AG09309 (cell line): ENCODE data around the gene SVIL.
"Not testable (repeated sequence)": the region's sequence is repeated elsewhere in the genome, so short reads cannot be mapped to it uniquely, and the experiment has no call there.

ENCODE experiments used
- DNase-seq: peaks from one replicate; pipeline ENCODE4 v3.0.0-alpha.2; 2010; ENCODE audit warnings: low read depth
- H3K4me3 ChIP-seq: 2 replicates; pipeline ENCODE4 v1.5.1; 2011; ENCODE audit warnings: mild to moderate bottlenecking, low read depth, low read length, moderate library complexity; ENCODE audit not compliant: control insufficient read depth
- TF ChIP-seq, protein P1 (sequence below): IDR thresholded peaks from 2 replicates; pipeline ENCODE4 v1.5.1; 2011; ENCODE audit warnings: mild to moderate bottlenecking, low read depth, low read length, inconsistent platforms; ENCODE audit not compliant: insufficient read depth, control insufficient read depth; ENCODE audit errors: missing control alignments

Gene SVIL

DNA sequence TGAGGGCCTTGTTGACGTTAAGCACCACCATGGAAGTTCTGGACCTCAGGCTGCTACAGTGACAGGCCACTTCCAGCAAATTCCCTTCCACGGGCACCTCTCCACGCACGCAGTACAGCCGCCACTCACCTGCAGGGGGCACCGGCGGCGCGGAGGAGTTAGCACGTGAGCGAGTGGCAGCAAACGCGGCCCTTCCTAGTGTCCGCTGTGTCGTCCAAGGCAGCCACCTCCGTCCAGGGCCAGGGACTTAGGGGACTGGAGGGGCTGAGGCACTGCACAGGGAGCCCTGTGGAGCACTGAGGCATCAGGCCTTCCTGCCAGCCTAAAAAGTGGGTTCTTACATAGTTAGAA, 164.4 kb downstream of the SVIL start:
- H3K4me3 ChIP-seq = no peak overlapping the region
- no peak for DNase-seq
- TF ChIP-seq, protein P1, sequence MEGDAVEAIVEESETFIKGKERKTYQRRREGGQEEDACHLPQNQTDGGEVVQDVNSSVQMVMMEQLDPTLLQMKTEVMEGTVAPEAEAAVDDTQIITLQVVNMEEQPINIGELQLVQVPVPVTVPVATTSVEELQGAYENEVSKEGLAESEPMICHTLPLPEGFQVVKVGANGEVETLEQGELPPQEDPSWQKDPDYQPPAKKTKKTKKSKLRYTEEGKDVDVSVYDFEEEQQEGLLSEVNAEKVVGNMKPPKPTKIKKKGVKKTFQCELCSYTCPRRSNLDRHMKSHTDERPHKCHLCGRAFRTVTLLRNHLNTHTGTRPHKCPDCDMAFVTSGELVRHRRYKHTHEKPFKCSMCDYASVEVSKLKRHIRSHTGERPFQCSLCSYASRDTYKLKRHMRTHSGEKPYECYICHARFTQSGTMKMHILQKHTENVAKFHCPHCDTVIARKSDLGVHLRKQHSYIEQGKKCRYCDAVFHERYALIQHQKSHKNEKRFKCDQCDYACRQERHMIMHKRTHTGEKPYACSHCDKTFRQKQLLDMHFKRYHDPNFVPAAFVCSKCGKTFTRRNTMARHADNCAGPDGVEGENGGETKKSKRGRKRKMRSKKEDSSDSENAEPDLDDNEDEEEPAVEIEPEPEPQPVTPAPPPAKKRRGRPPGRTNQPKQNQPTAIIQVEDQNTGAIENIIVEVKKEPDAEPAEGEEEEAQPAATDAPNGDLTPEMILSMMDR = peak; percentile 38

GRCh38 chr10:29469481-29470354, 165.1 kb downstream of the SVIL start:
- H3K4me3 ChIP-seq = no peak overlapping the region
- DNase-seq = no peak
- TF ChIP-seq, protein P1 = no peak

GRCh38 chr10:29465384-29465783, 169.4 kb downstream of the SVIL start:
- H3K4me3 ChIP-seq = no peak overlapping the region
- TF ChIP-seq, protein P1 = no peak
- no peak for DNase-seq

- H3K4me3 ChIP-seq, DNase-seq: not testable (repeated sequence)
These were observed 170.1 kb downstream of the SVIL start for GRCh38 chr10:29464671-29465171.

DNA sequence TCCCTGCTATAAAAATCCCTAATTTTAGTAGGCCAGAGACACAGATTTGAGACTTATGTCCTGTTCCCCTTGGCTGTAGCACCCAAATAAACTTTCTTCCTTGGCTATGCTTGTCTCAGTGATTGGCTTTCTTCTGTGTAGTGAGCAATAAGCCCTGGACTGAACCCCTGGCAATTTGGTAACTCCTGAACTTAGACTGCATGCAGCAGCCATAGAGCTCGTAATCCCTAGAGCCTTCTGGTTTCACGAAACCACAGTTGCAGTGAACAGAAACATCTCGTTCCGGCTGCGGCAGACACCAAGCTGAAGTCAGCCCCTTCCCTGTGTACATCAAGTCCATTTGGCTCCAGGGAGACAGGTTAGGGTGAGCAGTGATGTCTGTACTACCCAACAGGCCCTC, 173.7 kb downstream of the SVIL start:
- TF ChIP-seq, protein P1 = no peak
- no peak overlapping the region for H3K4me3 ChIP-seq
- no peak for DNase-seq

DNA sequence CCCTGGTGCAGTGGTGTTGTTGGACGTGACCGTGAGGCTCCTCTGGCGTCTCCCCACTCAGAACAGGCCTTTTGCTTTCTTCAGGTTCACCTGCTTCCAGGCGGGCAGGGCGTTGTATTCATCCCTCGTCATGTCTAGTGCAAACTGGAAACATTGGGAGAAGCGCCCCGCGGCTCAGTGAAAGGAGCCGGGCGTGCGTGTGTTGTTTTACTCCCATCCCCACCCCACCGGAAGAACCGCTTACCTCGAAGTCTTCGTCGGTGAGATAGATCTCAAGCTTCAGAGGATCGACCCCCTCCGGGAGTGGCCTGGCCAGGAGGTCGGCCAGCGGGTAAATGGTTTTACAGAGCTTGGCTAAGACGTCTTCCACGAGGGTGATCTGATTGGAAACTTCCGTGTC, 176.6 kb downstream of the SVIL start:
- H3K4me3 ChIP-seq, DNase-seq: not testable (repeated sequence)

DNA sequence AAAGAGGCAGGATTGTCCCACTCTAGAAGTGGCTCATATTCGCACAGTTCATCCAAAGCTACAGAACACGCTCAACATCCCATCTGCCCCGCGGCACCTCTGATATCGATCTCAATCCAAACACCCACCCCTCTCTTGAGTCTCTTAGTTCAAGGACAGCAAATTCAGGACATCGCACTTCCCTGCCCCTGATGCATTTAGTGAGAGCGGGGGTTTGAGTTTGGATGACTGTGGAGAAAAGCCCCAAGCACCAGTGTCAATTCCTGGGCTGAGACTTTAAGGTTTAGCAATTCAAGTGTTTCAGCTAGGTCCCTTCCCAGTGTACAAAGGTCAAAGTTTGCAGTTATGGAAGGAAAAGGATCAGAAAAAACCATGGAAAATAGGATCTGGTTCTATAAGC, 179.7 kb downstream of the SVIL start:
- no peak overlapping the region for H3K4me3 ChIP-seq
- TF ChIP-seq, protein P1 = no peak
- no peak for DNase-seq
